Suprapubic skin (tissue), 4 donors: ENCODE data around the gene RASL11A.

Experiments
- EP300 ChIP-seq: sonication (generic); formaldehyde crosslinking; IDR thresholded peaks from one replicate; pipeline ENCODE4 v1.6.1; 2017; ENCODE audit warnings: antibody characterized with exemption
- POLR2A ChIP-seq, 2 donors: fragments of 450-650 bp; IDR thresholded peaks; one replicate each; pipeline ENCODE4 v1.6.1; 2017; ENCODE audit warnings: antibody characterized with exemption in 2 of 2, mild to moderate bottlenecking in 2 of 2, moderate library complexity in 2 of 2
- POLR2AphosphoS5 ChIP-seq, 3 donors: sonication (generic); formaldehyde crosslinking; IDR thresholded peaks; one replicate each; pipeline ENCODE4 v1.6.1; 2017; ENCODE audit warnings: antibody characterized with exemption in 3 of 3
- TF ChIP-seq, protein P1 (sequence below), 2 donors: fragments of 200-600 bp in 1 of 2; fragments of 450-650 bp in 1 of 2; sonication (generic) in 1 of 2; IDR thresholded peaks; one replicate each; pipeline ENCODE4 v1.5.1; 2016 to 2019; ENCODE audit warnings: antibody characterized with exemption in 2 of 2, mild to moderate bottlenecking in 1 of 2, moderate library complexity in 1 of 2

- TF ChIP-seq POLR2A (IDR thresholded peaks at IDR 0.05): no peak
- TF ChIP-seq, protein P1, sequence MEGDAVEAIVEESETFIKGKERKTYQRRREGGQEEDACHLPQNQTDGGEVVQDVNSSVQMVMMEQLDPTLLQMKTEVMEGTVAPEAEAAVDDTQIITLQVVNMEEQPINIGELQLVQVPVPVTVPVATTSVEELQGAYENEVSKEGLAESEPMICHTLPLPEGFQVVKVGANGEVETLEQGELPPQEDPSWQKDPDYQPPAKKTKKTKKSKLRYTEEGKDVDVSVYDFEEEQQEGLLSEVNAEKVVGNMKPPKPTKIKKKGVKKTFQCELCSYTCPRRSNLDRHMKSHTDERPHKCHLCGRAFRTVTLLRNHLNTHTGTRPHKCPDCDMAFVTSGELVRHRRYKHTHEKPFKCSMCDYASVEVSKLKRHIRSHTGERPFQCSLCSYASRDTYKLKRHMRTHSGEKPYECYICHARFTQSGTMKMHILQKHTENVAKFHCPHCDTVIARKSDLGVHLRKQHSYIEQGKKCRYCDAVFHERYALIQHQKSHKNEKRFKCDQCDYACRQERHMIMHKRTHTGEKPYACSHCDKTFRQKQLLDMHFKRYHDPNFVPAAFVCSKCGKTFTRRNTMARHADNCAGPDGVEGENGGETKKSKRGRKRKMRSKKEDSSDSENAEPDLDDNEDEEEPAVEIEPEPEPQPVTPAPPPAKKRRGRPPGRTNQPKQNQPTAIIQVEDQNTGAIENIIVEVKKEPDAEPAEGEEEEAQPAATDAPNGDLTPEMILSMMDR (IDR thresholded peaks at IDR 0.05): no peak
- TF ChIP-seq POLR2AphosphoS5 (IDR thresholded peaks at IDR 0.05): no peak
- TF ChIP-seq EP300: no peak
Measured at GRCh38 chr13:27257648-27258253, 12.9 kb upstream of the RASL11A start.
